Bone marrow (tissue), 2 donors: ENCODE results near the gene ARFGEF2.
"Not testable (repeated sequence)": the region's sequence is repeated elsewhere in the genome, so short reads cannot be mapped to it uniquely, and the experiment has no call there.

Experiments
- DNase-seq, 2 donors: peaks; one replicate each; lab custom pipeline; 2025; lab: John Stamatoyannopoulos, UW

The ARFGEF2 gene

DNA sequence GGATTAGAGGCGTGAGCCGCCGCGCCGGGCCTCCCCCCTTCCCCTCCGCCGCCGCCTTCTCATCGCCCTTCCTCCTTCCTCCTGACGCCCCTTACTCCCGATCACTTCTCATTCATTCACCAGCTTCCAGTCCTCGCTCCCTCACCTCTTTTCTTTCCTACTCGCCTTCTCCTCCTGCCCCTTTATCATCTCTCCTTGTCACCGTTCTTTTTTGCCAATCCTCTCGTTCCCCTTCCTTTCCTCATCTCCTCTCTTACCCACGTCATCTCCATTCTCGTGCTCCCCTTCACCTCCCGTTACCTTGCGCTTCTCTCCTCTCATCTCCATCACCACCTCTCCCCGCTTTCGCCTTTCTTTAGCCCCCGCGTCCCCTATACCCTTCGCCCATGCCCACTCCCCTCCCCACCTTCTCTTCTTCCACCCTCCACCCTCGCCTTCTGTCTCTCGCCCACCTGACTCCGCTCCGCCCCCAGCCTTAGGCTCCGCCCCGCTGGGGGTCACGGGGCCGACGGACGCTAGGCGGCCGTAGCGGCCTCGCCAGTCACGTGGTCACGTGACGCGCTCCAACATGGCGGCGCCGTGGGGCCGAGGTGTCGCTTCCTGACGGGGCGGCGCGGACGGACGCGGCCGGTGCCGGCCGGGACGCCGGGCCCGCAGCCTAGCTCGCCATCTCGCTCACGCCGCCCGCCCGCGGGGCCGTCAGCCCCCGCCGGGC is at the start of gene ARFGEF2:
TSS of gene ARFGEF2 (plus strand) at position 544 of the 715 bp plus-strand sequence. CDS start 179 bp downstream, outside the sequence.
- DNase-seq = peak; percentile 79 to 82

DNA sequence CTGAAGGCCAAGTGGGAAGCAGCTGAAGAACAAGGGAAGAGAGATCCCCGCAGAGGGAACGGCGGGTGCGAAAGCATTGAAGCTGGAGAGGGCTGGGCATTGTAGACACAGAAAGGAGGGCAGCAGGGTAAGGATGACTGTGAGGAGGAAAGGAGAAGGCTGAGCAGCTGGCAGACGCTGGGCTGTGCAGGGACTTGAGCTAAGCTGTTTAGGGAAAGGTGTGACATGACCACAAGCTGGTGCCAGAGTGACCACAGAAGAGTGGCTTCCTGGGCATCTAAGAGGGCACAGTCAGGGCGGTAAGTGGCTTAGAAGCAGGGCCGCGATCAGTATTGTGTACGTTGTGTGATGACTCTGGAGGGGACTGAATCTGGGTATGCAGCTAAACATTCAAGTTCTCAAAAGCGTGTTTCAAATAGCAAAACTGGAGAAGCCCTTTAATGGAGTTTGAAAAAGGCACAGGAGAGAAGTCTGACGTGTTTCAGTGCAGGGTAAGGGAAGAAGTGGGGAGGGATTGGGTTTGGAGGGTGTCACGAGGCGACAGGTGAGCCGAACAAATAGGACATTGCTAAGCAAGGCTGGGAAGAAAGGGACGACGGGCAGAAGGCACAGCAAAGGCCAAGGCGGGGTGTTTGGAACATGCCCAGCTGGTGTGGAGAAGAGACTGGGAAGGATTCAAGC is 46.1 kb upstream of the ARFGEF2 start:
- DNase-seq = no peak

DNA sequence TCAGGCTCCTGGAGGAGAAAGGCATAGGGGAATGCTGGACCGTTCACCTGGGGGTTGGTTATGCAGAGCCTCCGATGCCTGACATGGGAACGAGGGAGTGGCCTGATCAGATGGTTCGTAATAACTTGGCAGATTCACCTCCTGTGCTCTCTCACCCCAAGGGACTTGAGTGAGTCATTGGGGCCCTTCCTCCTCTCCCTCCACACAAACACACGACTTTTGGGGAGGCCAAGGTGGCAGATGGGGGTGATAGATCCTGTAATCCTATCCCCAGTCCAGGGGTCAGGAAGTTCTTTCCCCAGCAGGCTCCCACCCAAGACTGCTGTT is 45.6 kb upstream of the ARFGEF2 start:
- peak in 1 of 2 donors; percentile 62 for DNase-seq

DNA sequence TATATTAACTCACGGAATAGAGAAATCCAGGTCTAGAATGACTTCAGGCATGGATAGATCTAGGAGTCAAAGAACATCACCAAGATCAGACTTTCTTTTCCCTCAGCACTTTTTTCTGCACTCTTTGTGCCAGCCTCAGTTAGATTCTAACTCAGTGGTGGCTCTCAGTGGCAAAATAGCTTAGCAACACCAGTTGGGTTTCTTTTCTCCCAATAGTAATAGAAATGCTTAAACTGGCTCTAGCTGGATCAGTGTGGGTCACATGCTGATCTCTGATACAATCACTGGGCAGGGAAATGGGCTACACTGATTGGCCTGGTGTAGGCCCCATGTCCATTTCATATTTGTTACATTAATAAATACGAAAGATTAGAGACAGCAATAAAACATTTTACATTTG is 44.2 kb upstream of the ARFGEF2 start:
- no peak for DNase-seq

DNA sequence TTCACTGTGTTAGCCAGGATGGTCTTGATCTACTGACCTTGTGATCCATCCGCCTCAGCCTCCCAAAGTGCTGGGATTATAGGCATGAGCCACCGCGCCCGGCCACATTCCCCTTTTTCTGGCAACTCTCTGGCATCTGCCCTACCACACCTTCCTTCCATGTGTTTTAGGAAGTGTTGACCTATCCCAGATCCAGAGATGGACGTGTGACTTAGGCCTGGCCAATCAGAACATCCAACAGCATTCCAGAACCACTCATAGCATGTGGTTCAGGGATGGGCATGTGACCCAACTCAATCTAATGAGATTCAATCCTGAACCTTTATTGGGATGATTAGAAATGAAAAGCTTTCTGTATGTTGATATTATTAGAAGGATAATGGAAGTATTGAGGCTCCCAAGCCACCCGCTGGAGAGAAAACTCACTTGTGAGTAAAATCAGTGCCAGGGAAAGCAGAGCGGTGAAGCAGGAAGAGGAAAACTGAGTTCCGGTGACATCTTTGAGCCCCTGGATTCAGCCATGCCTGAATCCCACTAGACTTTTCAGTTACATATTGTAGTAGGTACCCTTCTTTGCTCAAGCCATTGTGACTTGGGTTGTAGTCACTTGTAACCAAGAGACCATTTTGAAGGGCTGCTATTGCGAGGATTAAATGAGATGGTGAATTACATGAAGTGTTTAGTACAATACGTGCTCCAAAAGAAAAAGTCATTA is 42.8 kb upstream of the ARFGEF2 start:
- DNase-seq = no peak

DNA sequence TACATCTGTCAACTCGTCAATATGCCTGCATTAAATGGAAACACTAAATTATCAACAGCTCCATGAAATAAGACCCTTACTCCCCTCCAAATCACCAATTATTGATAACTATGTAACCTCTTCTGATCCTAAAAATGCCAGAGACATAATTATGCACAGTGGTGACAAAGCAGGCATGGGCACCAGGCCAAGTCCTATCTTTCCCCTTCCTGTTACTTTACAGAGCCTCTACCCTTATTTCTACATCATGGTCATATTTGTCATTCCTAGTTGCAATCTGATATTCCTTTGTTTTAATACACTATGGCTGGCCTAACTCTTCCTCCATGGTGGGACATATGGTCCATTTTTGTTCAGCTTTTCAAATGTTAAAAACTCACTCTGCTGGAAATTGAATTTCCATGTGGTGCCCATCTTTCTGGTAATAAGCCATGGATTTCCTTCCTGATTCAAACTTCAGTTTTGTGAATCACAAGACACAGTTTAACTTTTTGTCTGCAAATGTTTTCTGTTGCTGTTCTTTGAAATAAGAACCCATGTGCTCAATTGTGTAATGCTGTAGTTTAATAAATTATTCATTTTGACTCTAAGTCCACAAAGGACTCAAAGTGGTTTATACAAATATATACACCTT is 41.8 kb upstream of the ARFGEF2 start:
- peak in 1 of 2 donors; percentile 15 for DNase-seq

DNA sequence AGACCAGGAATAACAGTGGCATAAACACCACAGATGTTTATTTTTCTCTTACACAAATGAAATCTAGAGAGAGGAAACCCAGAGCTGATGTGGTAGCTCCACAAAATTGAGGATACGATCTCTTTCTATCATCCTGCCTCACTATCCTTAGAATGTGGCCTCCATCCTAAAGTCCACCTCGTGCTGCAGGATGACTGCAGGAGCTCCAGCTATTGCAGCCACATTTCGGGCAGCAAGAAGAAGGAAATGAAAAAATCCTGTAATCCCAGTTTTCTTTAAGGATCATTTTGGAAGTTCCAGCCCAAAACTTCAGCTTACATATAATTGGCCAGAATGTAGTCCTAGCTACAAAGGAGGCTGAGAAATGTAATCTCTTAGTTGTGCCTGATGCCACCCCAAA is 41.2 kb upstream of the ARFGEF2 start:
- no peak for DNase-seq

DNA sequence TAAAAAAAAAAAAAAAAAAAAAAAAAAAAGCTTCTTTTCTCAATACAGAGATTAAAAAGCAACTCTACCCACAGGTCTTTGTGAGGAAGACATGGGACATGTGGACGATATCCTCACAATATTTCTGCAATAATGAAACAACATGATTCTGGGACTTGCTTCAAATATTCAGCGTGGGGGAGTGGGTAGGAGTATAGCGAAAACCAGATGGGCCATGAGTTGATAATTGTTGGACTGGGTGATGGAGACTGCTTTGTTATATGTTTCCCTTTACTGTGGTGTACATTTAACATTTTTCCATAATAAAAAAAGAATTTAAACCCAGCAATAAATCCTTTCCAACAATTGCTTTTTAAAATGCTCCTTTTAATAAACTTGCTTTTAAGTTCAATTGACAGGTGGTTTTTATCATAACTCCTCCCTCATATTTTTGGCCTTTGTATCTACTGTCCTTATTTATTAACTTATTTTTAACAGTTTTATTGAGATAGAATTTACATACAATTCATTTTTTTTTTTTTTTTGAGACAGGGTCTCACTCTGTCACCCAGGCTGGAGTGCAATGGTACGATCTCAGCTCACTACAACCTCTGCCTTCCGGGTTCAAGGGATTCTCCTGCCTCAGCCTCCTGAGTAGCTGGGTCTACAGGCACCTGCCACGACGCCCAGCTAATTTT is 40.4 kb upstream of the ARFGEF2 start:
- no peak for DNase-seq

DNA sequence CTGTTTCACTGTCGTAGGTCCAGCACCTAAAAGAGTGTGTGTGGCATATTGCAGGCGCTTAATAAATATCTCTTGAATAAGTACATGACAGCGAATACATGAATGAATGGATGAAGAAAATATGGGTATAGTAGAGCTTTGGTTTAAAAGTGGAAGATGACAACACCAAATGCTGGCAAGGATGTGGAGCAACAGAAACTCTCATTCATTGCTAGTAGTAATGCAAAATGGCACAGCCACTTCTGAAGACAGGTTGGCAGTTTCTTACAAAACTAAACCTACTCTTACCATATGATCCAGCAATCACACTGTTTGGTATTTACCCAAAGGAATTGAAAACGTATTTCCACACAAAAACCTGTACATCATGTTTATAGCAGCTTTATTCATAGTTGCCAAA is 36.3 kb upstream of the ARFGEF2 start:
- DNase-seq = no peak

DNA sequence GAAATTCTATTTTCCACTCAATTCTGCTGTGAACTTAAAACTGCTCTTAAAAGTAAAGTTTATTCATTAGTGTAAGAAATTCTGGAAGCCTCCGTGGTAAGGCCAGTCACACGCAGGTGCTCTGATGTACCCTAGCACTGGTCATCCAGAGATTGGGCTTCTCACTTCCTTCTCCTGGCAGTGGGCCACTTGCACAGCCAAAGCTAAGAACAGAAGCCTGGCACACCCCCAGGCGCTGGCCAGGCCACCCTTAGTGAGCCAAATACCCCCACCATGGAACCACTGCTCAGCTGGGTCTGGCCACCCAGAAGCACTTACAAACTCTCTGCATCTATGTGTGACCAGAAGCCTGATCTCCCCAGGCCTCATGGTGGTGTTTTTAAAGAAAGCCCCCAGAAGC is 35.3 kb upstream of the ARFGEF2 start:
- no peak for DNase-seq

DNA sequence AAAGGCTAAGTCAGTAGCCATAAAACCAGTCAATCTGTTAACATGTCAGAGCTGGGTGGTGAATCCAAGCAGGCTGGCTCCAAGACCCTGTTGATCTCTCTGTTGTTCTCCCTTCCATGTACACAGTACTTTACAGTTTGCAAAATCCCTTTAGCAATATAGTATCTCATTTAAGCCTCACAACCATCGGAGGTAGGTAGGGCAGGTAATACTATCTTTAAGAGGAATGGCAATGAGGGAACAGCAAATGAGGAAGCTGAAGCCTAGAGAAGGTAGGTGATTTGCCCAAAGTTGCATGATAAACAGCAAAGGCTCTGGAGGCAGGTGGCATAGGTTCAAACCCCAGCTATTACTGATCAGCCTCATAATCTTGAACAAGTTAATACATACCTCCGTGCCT is 34.7 kb upstream of the ARFGEF2 start:
- DNase-seq = no peak

DNA sequence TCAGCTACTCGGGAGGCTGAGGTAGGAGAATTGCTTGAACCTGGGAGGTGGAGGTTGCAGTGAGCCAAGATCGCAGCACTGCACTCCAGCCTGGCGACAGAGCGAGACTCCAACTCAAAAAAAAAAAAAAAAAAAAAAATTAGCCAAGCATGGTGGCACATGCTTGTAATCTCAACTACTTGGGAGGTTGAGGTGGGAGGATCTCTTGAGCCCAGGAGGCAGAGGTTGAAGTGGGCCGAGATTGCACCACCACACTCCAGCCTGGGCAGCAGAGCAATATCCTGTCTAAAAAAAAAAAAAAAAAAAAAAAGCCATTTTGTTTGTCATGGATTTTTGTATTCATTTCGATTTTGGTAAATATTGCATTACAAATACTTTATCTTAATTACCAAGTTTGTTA is 33.0 kb upstream of the ARFGEF2 start:
- not testable (repeated sequence) for DNase-seq

DNA sequence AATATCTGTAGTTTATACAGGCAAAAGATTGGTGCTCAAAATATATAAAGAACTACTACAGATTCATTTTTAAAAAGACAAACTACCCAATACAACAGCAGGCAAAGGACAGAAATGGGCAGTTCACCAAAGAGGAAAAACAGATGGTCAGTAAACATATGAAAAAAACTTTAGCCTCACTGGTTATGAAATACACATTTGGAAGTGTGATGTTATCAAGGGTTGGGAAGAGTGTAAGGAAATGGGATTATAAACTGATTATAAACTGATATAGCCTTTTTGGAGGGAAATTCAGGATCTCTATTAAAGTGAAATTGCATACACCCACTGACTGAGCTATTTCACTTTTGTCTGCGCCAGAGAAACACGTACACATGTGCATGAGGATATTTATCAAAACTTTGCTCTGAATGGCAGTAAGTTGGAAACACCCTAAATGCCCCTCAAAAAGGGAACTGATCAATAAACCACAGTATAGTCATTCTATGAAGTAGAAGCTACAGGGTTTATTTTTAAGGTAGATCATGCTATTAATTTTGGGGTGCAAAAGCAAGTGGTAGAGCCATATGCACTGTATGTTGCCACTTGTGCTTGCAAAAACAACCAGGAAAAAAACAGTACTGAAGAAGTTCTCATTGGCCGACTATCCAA is 32.2 kb upstream of the ARFGEF2 start:
- no peak for DNase-seq

DNA sequence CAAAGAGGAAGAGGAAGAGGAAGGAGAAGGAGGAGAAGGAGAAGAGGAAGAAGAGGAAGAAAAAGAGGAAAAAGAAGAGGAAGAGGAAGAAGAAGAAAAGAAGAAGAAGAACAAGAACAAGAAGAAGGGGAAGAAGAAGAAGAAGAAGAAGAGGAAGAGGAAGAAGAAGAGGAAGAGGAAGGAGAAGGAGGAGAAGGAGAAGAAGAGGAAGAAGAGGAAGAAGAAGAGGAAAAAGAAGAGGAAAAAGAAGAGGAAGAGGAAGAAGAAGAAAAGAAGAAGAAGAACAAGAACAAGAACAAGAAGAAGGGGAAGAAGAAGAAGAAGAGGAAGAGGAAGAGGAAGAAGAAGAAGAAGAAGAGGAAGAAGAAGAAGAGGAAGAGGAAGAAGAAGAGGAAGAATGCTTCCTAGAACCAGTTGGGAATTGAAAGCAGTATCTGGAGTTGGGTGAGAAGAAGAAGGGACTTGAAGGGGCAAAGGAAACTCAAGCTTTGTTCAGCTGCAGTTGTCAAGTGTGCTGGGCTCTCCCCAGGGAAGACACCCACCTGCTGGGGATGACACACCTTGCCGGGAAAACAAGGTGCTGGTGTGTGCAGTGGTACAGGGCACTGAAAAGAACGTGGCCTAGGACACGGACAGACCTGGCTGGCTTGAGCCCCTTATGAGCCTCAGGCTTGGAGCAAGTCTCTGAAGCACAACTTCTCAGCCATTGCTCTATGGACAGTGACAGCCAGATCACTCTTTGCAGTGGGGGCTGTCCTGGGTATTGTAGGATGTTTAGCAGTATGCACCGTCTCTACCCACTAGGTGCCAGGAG is 30.1 kb upstream of the ARFGEF2 start:
- no peak for DNase-seq

DNA sequence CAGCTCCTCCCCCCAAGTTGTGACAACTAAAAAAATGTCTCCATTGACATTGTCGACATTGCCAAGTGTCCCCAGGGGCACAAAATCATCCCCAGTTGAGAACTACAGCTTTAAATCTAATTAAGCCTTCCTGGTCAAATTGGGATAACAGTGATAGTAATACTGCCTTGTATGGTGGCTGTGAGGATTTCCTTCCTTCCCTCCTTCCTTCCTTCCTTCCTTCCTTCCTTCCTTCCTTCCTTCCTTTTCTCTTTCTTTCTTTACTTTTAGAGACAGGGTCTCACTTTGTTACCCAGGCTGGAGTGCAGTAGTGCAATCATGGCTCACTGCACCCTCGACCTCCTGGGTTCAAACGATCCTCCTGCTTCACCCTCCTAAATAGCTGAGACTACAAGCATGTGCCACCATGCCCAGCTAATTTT is 29.5 kb upstream of the ARFGEF2 start:
- DNase-seq = no peak

DNA sequence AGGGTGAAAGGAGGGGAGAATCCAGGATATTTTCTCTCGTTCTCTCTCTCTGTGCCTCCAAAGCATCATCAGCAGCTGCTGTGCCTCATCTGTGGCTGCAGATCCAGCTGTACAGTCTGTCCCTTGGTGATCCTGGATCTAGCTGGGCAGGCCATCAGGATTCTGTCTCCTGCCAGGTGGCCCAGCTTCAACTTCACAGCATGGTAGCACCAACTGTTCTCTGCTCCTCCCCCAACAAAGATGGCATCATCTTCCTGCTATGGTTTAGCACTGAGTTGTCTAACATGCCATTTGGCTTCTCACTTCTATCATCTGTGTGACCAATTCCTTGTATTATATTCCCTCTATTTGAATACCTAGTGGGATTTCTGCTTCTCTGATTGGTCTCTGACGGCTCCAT is 28.6 kb upstream of the ARFGEF2 start:
- DNase-seq = no peak

DNA sequence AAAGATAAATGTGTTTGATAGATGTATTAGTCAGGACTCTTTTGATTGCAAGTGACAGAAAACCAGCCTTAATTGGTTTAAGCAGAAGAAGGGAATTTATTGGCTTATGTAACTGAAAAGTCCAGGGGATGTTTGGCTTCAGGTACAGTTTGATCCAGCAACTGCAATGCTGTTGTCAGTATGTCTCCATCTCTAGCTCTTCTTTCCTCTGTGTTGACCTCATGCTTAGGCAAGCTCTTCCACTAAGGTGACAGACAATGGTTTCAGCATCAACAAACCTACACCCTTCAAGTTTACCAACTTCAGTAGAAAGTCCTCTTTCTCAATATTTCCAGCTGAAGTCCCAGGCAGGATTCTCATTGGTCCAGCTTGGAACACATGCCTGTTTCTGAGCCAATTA is 28.1 kb upstream of the ARFGEF2 start:
- no peak for DNase-seq

DNA sequence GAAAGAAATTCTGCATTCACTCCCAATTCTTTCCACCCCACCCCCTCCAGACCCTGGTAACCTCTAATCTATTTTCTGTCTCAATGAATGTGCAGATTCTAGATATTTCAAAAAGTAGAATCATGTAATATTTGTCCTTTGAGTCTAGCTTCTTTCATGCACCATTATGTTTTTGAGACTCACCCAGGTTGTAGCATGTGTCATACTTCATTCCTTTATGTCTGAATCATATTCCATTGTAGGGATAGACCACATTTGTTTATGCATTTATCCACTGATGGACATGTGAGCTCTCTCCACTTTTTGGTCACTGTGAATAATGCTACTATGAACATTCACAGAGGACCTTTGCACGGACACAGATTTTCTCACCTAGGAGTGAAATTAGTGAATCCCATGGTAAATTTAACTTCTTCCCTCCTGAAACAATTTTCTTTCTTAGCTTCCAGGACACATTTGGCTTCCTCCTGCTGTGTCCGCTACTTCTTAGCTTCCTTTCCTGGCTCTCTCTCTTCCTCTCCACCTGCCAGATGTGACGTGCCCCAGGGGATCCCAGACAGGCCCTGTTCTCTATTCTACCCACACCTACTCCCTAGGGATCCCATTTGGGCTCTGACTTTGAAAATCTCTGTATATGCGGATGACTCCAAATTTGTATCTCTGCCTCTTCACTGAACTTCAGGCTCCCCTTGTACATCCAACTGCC is 24.1 kb upstream of the ARFGEF2 start:
- DNase-seq = no peak

DNA sequence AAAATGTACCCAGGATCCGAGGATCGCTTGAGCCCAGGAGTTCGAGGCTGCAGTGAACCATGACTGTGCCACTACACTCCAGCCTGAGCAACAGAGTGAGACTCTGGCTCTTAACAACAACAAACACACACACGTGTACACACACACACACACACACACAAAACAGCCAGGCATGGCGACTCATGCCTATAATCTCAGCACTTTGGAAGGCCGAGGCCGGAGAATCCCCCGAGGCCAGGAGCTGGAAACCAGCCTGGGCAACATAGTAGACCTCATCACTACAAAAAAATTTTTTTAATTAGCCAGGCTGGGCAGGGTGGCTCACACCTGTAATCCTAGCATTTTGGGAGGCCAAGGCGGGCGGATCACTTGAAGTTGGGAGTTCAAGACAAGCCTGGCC is 23.3 kb upstream of the ARFGEF2 start:
- no peak for DNase-seq

DNA sequence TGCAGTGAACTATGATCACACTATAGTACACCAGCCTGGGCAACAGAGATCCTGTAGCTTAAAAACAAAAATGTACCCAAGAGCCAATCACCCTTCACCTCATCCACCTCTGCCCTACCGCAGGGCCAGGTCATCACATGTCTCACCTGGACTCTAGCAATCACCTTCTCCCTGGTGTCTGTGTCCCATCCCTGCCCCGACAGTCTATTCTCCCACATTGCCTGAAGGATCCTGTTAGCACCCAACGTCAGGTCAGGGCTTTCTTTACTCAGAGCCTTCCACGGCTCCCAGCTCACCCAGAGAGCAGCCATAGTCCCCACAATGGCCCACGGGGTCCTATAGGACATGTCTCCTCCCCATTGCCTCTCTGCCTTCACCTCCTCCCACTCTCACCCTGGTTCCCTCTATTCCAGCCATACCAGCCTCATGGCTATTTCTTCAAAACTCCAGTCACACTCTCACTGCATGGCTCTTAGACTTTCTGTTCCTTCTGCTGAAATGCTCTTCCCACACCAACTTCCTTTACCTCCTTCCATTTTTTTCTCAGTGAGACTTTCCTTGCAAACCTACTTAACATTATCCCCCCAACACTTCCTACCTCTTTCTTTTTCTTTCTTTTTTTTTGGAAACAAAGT is 22.5 kb upstream of the ARFGEF2 start:
- no peak for DNase-seq
